Nephron (organoid): ENCODE data around the gene COL6A2.
"Not testable (repeated sequence)": the region's sequence is repeated elsewhere in the genome, so short reads cannot be mapped to it uniquely, and the experiment has no call there.

Source experiments
- H3K27ac Mint-ChIP-seq, 3 experiments: 2 replicates each; pipeline ENCODE4 v1.8.0; 2020; ENCODE audit warnings: mixed read lengths in 3 of 3, mild to moderate bottlenecking in 2 of 3, moderate library complexity in 1 of 3
- H3K27me3 Mint-ChIP-seq: 2 replicates; pipeline ENCODE4 v1.8.0; 2021; ENCODE audit warnings: low read depth, mild to moderate bottlenecking, moderate library complexity, mixed read lengths
- H3K36me3 Mint-ChIP-seq: 2 replicates; pipeline ENCODE4 v1.8.0; 2020; ENCODE audit warnings: low read depth, mixed read lengths
- H3K4me1 Mint-ChIP-seq: 2 replicates; pipeline ENCODE4 v1.8.0; 2020; ENCODE audit warnings: mixed read lengths
- H3K4me3 Mint-ChIP-seq, 3 experiments: 2 replicates each; pipeline ENCODE4 v1.8.0; 2020; ENCODE audit warnings: mild to moderate bottlenecking in 3 of 3, mixed read lengths in 3 of 3, moderate library complexity in 2 of 3
- H3K9me3 Mint-ChIP-seq: 2 replicates; pipeline ENCODE4 v1.8.0; 2020; ENCODE audit warnings: mixed read lengths
- CTCF ChIP-seq, 3 experiments: fragments of 200-600 bp; sonication (generic); IDR thresholded peaks; one replicate each; pipeline ENCODE4 v1.5.0; 2021; ENCODE audit warnings: antibody characterized with exemption in 3 of 3; ENCODE audit not compliant: unreplicated experiment in 3 of 3

COL6A2 gene

GRCh38 chr21:46145159-46145839, 47.4 kb downstream of the COL6A2 start:
- Mint-ChIP-seq H3K27me3 (peaks cover 32% of the 10 kb centered on the region), H3K4me3 (no peak overlapping the region), H3K27ac (peak overlapping the region in 2 of 3 experiments; percentile 54 to 85), H3K4me1 (peaks cover 35% of the 10 kb centered on the region), H3K9me3 (no peaks in the 10 kb centered on the region), H3K36me3 (peaks cover 4% of the 10 kb centered on the region)
- no peak for TF ChIP-seq CTCF (IDR thresholded peaks at IDR 0.05; ENCODE audit: unreplicated experiment in 3 of 3)

GRCh38 chr21:46145840-46146691, 48.2 kb downstream of the COL6A2 start:
- Mint-ChIP-seq H3K9me3 (no peaks in the 10 kb centered on the region), H3K4me3 (no peak overlapping the region), H3K4me1 (peaks cover 29% of the 10 kb centered on the region), H3K27ac (peak overlapping the region in 2 of 3 experiments; percentile 33 to 76), H3K36me3 (peaks cover 4% of the 10 kb centered on the region), H3K27me3 (peaks cover 24% of the 10 kb centered on the region)
- TF ChIP-seq CTCF (IDR thresholded peaks at IDR 0.05; ENCODE audit: unreplicated experiment in 3 of 3), result no peak

- TF ChIP-seq CTCF (IDR thresholded peaks at IDR 0.05; ENCODE audit: unreplicated experiment in 3 of 3), result no peak
- H3K4me1 Mint-ChIP-seq, result peaks cover 25% of the 10 kb centered on the region
- H3K36me3 Mint-ChIP-seq, result no peaks in the 10 kb centered on the region
- no peak overlapping the region for H3K4me3 Mint-ChIP-seq
- H3K9me3 Mint-ChIP-seq, result no peaks in the 10 kb centered on the region
- peak overlapping the region in 2 of 3 experiments; percentile 33 to 76 for H3K27ac Mint-ChIP-seq
- peaks cover 16% of the 10 kb centered on the region for H3K27me3 Mint-ChIP-seq
Observed at GRCh38 chr21:46146856-46147255, 48.9 kb downstream of the COL6A2 start.

- peak in 1 of 3 experiments; percentile 42 for TF ChIP-seq CTCF (IDR thresholded peaks at IDR 0.05; ENCODE audit: unreplicated experiment in 3 of 3)
- peaks cover 10% of the 10 kb centered on the region for H3K27me3 Mint-ChIP-seq
- H3K4me3 Mint-ChIP-seq, H3K27ac Mint-ChIP-seq, H3K36me3 Mint-ChIP-seq, H3K9me3 Mint-ChIP-seq: not testable (repeated sequence)
- H3K4me1 Mint-ChIP-seq, result peaks cover 30% of the 10 kb centered on the region
Observed at GRCh38 chr21:46147429-46147828, 49.5 kb downstream of the COL6A2 start.

- Mint-ChIP-seq H3K9me3 (no peaks in the 10 kb centered on the region), H3K27me3 (peaks cover 7% of the 10 kb centered on the region), H3K27ac (no peak overlapping the region), H3K36me3 (no peaks in the 10 kb centered on the region), H3K4me1 (peaks cover 33% of the 10 kb centered on the region), H3K4me3 (no peak overlapping the region)
- no peak for TF ChIP-seq CTCF (IDR thresholded peaks at IDR 0.05; ENCODE audit: unreplicated experiment in 3 of 3)
Observed at GRCh38 chr21:46148106-46148505, 50.2 kb downstream of the COL6A2 start.
